OCI-LY1 (cell line): Measurements from ENCODE around the gene PRSS38.

ENCODE experiments used
- EZH2 ChIP-seq: fragments of 200-600 bp; sonication (generic), shearing (Covaris generic); IDR thresholded peaks from 2 replicates; pipeline ENCODE4 v1.8.0; 2017; ENCODE audit warnings: borderline replicate concordance, mixed run types, mild to moderate bottlenecking, antibody characterized with exemption, low read length, moderate library complexity, mixed read lengths
- TF ChIP-seq, protein P1 (sequence below): fragments of 200-600 bp; sonication (generic), shearing (Covaris generic); IDR thresholded peaks from 2 replicates; pipeline ENCODE4 v1.5.1; 2017; ENCODE audit warnings: mild to moderate bottlenecking, antibody characterized with exemption, low read length, moderate library complexity, mixed read lengths

DNA sequence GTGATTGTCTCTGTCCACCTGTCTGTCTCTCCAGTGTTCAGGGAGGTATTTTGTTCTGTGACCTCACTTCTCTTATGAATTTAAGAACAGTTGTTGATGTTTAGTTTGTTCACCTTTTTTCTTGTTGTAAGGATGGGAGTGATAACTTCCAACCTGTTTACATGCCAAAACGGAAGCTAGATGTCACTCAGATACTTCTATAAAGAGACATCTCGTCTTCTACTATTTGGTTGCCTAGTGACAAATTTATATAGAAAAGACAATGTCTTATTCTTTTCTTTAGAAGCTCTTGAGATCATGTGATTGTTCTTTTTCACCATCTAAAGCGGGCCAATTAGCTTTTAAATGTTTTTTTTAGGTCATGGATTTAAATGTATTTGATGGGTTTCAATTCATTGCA is 33.8 kb downstream of the PRSS38 start:
- TF ChIP-seq, protein P1, sequence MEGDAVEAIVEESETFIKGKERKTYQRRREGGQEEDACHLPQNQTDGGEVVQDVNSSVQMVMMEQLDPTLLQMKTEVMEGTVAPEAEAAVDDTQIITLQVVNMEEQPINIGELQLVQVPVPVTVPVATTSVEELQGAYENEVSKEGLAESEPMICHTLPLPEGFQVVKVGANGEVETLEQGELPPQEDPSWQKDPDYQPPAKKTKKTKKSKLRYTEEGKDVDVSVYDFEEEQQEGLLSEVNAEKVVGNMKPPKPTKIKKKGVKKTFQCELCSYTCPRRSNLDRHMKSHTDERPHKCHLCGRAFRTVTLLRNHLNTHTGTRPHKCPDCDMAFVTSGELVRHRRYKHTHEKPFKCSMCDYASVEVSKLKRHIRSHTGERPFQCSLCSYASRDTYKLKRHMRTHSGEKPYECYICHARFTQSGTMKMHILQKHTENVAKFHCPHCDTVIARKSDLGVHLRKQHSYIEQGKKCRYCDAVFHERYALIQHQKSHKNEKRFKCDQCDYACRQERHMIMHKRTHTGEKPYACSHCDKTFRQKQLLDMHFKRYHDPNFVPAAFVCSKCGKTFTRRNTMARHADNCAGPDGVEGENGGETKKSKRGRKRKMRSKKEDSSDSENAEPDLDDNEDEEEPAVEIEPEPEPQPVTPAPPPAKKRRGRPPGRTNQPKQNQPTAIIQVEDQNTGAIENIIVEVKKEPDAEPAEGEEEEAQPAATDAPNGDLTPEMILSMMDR, result no peak
- no peak for TF ChIP-seq EZH2
